Endothelial cell (in vitro differentiated cells): ENCODE data around the gene FIGNL2. TPM values are rescaled to one million over a fixed set of nuclear protein-coding genes. Genes with fewer than 3 reads are reported as not detected.
A peak's percentile ranks its signal among the peaks of the same experiment; 100 is the strongest.

Experiments
- DNase-seq: peaks from one replicate; pipeline ENCODE4 v3.0.0; 2021; ENCODE audit warnings: low spot score
- H3K27ac Mint-ChIP-seq: one replicate; pipeline ENCODE4 v1.8.0; 2021; ENCODE audit warnings: mixed read lengths, inconsistent platforms; ENCODE audit not compliant: unreplicated experiment
- H3K27me3 Mint-ChIP-seq: one replicate; pipeline ENCODE4 v1.8.0; 2021; ENCODE audit warnings: mild to moderate bottlenecking, moderate library complexity, mixed read lengths, inconsistent platforms; ENCODE audit not compliant: unreplicated experiment
- H3K36me3 Mint-ChIP-seq: one replicate; pipeline ENCODE4 v1.8.0; 2021; ENCODE audit warnings: mild to moderate bottlenecking, low read depth, mixed read lengths, inconsistent platforms; ENCODE audit not compliant: unreplicated experiment
- H3K4me1 Mint-ChIP-seq: one replicate; pipeline ENCODE4 v1.8.0; 2021; ENCODE audit warnings: mild to moderate bottlenecking, mixed read lengths, inconsistent platforms; ENCODE audit not compliant: unreplicated experiment
- H3K4me3 Mint-ChIP-seq: one replicate; pipeline ENCODE4 v1.8.0; 2021; ENCODE audit warnings: mild to moderate bottlenecking, mixed read lengths, inconsistent platforms; ENCODE audit not compliant: unreplicated experiment
- H3K9me3 Mint-ChIP-seq: one replicate; pipeline ENCODE4 v1.8.0; 2021; ENCODE audit warnings: mixed read lengths, inconsistent platforms; ENCODE audit not compliant: unreplicated experiment
- CTCF ChIP-seq: fragments of 200-600 bp; sonication (generic); IDR thresholded peaks from one replicate; pipeline ENCODE4 v1.5.0; 2021; ENCODE audit warnings: antibody characterized with exemption; ENCODE audit not compliant: unreplicated experiment
- total RNA-seq: library from RNA; stranded (reverse); fragmentation: NEBNext Ultra II Directional; extraction: Animal tissue kit (Norgen Biotek cat#: 25700); gene quantifications from one replicate; pipeline ENCODE4 v1.2.1, GENCODE V29; 2021; ENCODE audit not compliant: unreplicated experiment

FIGNL2 gene
- total RNA-seq, 1 donor from 2014 or later = 42.0 TPM

- Mint-ChIP-seq H3K27me3 (peaks cover 8% of the 10 kb centered on the region), H3K4me1 (peaks cover 17% of the 10 kb centered on the region), H3K27ac (no peak overlapping the region)
Observed at GRCh38 chr12:51863933-51864832, 15.7 kb upstream of the FIGNL2 start.

GRCh38 chr12:51863363-51863932 lies 14.9 kb upstream of the FIGNL2 start:
- Mint-ChIP-seq H3K4me3 (peak overlapping the region; percentile 76), H3K36me3 (no peaks in the 10 kb centered on the region), H3K9me3 (no peaks in the 10 kb centered on the region), H3K4me1 (peaks cover 14% of the 10 kb centered on the region), H3K27me3 (peaks cover 8% of the 10 kb centered on the region), H3K27ac (no peak overlapping the region)
- DNase-seq = no peak
- no peak for TF ChIP-seq CTCF

More at GRCh38 chr12:51863933-51864832, 15.7 kb upstream of the FIGNL2 start:
- no peak for TF ChIP-seq CTCF
- no peaks in the 10 kb centered on the region for H3K36me3 Mint-ChIP-seq
- peak; percentile 70 for DNase-seq
- peak overlapping the region; percentile 81 for H3K4me3 Mint-ChIP-seq
- no peaks in the 10 kb centered on the region for H3K9me3 Mint-ChIP-seq

- no peak for DNase-seq
- H3K36me3 Mint-ChIP-seq = no peaks in the 10 kb centered on the region
- H3K4me3 Mint-ChIP-seq = peak overlapping the region; percentile 76
- no peak overlapping the region for H3K27ac Mint-ChIP-seq
- H3K9me3 Mint-ChIP-seq = no peaks in the 10 kb centered on the region
- TF ChIP-seq CTCF = no peak
- H3K27me3 Mint-ChIP-seq = peaks cover 6% of the 10 kb centered on the region
- peaks cover 9% of the 10 kb centered on the region for H3K4me1 Mint-ChIP-seq
Observed at GRCh38 chr12:51862947-51863346, 14.4 kb upstream of the FIGNL2 start.

- H3K4me3 Mint-ChIP-seq = no peak overlapping the region
- peaks cover 2% of the 10 kb centered on the region for H3K27me3 Mint-ChIP-seq
- no peaks in the 10 kb centered on the region for H3K36me3 Mint-ChIP-seq
- H3K4me1 Mint-ChIP-seq = peaks cover 13% of the 10 kb centered on the region
- DNase-seq = no peak
- no peak for TF ChIP-seq CTCF
- H3K9me3 Mint-ChIP-seq = no peaks in the 10 kb centered on the region
- no peak overlapping the region for H3K27ac Mint-ChIP-seq
Observed at GRCh38 chr12:51860986-51861385, 12.5 kb upstream of the FIGNL2 start.
